Activated CD4-positive, CD25-positive, alpha-beta regulatory T cell treated with anti-CD3 and anti-CD28 coated beads, Interleukin-2, amount 50 U/mL, for 72 hours (primary cell): ENCODE measurements around the gene PSMA6.
"Not testable (repeated sequence)": the region's sequence is repeated elsewhere in the genome, so short reads cannot be mapped to it uniquely, and the experiment has no call there.

Experiments
- DNase-seq: peaks from one replicate; pipeline ENCODE4 v3.0.0; 2021

Gene PSMA6

GRCh38 chr14:35292051-35292769 lies at the start of gene PSMA6:
PSMA6 (plus strand) TSS chr14:35292382; CDS start chr14:35292477, 95 bp downstream.
- peak; percentile 97 for DNase-seq

- no peak for DNase-seq
These were observed 49.4 kb upstream of the PSMA6 start for GRCh38 chr14:35242599-35243311.

GRCh38 chr14:35243956-35244355 lies 48.2 kb upstream of the PSMA6 start:
- no peak for DNase-seq

- no peak for DNase-seq
These were observed 47.6 kb upstream of the PSMA6 start for GRCh38 chr14:35244542-35244941.

GRCh38 chr14:35245051-35245450 lies 47.1 kb upstream of the PSMA6 start:
- no peak for DNase-seq

- DNase-seq = no peak
These were observed 44.3 kb upstream of the PSMA6 start for GRCh38 chr14:35247777-35248475.

- no peak for DNase-seq
These were observed 43.8 kb upstream of the PSMA6 start for GRCh38 chr14:35248476-35248788.

GRCh38 chr14:35250319-35250718 lies 41.9 kb upstream of the PSMA6 start:
- DNase-seq = no peak

- no peak for DNase-seq
These were observed 39.7 kb upstream of the PSMA6 start for GRCh38 chr14:35252451-35252868.

GRCh38 chr14:35253056-35253455 lies 39.1 kb upstream of the PSMA6 start:
- not testable (repeated sequence) for DNase-seq

- DNase-seq = not testable (repeated sequence)
These were observed 38.1 kb upstream of the PSMA6 start for GRCh38 chr14:35254034-35254622.

- no peak for DNase-seq
These were observed 37.4 kb upstream of the PSMA6 start for GRCh38 chr14:35254736-35255135.

GRCh38 chr14:35255711-35256110 lies 36.5 kb upstream of the PSMA6 start:
- DNase-seq = no peak

- no peak for DNase-seq
These were observed 34.4 kb upstream of the PSMA6 start for GRCh38 chr14:35257809-35258208.

GRCh38 chr14:35258420-35258819 lies 33.8 kb upstream of the PSMA6 start:
- DNase-seq = no peak

GRCh38 chr14:35261774-35262173 lies 30.4 kb upstream of the PSMA6 start:
- no peak for DNase-seq

- DNase-seq = no peak
These were observed 29.7 kb upstream of the PSMA6 start for GRCh38 chr14:35262436-35262835.

GRCh38 chr14:35268946-35269345 lies 23.2 kb upstream of the PSMA6 start:
- DNase-seq = no peak

- no peak for DNase-seq
These were observed 17.4 kb upstream of the PSMA6 start for GRCh38 chr14:35274805-35275204.

- DNase-seq = no peak
These were observed 15.0 kb upstream of the PSMA6 start for GRCh38 chr14:35277179-35277578.

- no peak for DNase-seq
These were observed 12.8 kb upstream of the PSMA6 start for GRCh38 chr14:35279369-35279768.

- no peak for DNase-seq
These were observed 10.8 kb upstream of the PSMA6 start for GRCh38 chr14:35281341-35281740.

GRCh38 chr14:35284506-35284905 lies 7.7 kb upstream of the PSMA6 start:
- no peak for DNase-seq
